ENCODE results near the gene RSBN1. TPM values are rescaled to one million over a fixed set of nuclear protein-coding genes. Genes with fewer than 3 reads are reported as not detected.

RSBN1 gene
- total and polyA plus RNA-seq, 11 donors = 2.5 to 17.8 (median 9.7) TPM

- no peaks in the 10 kb centered on the region for H3K9me3 ChIP-seq
- no peak overlapping the region for H3K27ac ChIP-seq
- DNase-seq (no peak), ATAC-seq (no peak)
- peaks cover 0 to 54% (median 32%) of the 10 kb centered on the region in 9 donors for H3K36me3 ChIP-seq
- TF ChIP-seq CTCF (IDR thresholded peaks at IDR 0.05) (no peak), POLR2A (IDR thresholded peaks at IDR 0.05) (no peak)
- peaks cover 0 to 5% (median 0%) of the 10 kb centered on the region in 12 donors for H3K4me1 ChIP-seq
- intact Hi-C loops (cut with DNase I) = no loop called here
- no peaks in the 10 kb centered on the region for H3K27me3 ChIP-seq
- H3K4me3 ChIP-seq = no peak overlapping the region
- WGBS, 4 donors = 88 to 95% (median 93%) methylated on average over 3 of the region's 3 CpGs
Measured at GRCh38 chr1:113745425-113745824, 66.9 kb downstream of the RSBN1 start.

- peaks cover 0 to 5% (median 0%) of the 10 kb centered on the region in 12 donors for H3K4me1 ChIP-seq
- ATAC-seq (no peak), DNase-seq (no peak)
- no peaks in the 10 kb centered on the region for H3K27me3 ChIP-seq
- H3K27ac ChIP-seq = no peak overlapping the region
- peaks cover 0 to 46% (median 21%) of the 10 kb centered on the region in 9 donors for H3K36me3 ChIP-seq
- 84 to 100% (median 87%) methylated on average over 1 of the region's 1 CpG for WGBS, 4 donors
- TF ChIP-seq CTCF (IDR thresholded peaks at IDR 0.05) = no peak
- TF ChIP-seq POLR2A (IDR thresholded peaks at IDR 0.05) = no peak
- no peak overlapping the region for H3K4me3 ChIP-seq
- intact Hi-C loops (cut with DNase I) = no loop called here
- H3K9me3 ChIP-seq = no peaks in the 10 kb centered on the region
Measured at GRCh38 chr1:113744114-113744513, 68.2 kb downstream of the RSBN1 start.

GRCh38 chr1:113742515-113742914, 69.8 kb downstream of the RSBN1 start:
- H3K4me1 ChIP-seq = peaks cover 0 to 5% (median 0%) of the 10 kb centered on the region in 12 donors
- ATAC-seq (no peak), DNase-seq (no peak)
- TF ChIP-seq POLR2A (IDR thresholded peaks at IDR 0.05) (no peak), CTCF (IDR thresholded peaks at IDR 0.05) (no peak)
- H3K36me3 ChIP-seq = peaks cover 0 to 48% (median 21%) of the 10 kb centered on the region in 9 donors
- intact Hi-C loops (cut with DNase I) = no loop called here
- H3K27me3 ChIP-seq = no peaks in the 10 kb centered on the region
- H3K4me3 ChIP-seq = no peak overlapping the region
- 96 to 99% (median 98%) methylated on average over 5 of the region's 5 CpGs for WGBS, 4 donors
- H3K9me3 ChIP-seq = no peaks in the 10 kb centered on the region
- no peak overlapping the region for H3K27ac ChIP-seq

GRCh38 chr1:113734357-113735055, 77.8 kb downstream of the RSBN1 start:
- Histone ChIP-seq H3K4me1 (no peaks in the 10 kb centered on the region), H3K36me3 (peaks cover 0 to 79% (median 39%) of the 10 kb centered on the region in 9 donors), H3K4me3 (no peak overlapping the region), H3K27me3 (no peaks in the 10 kb centered on the region), H3K27ac (no peak overlapping the region), H3K9me3 (no peaks in the 10 kb centered on the region)
- no peak for DNase-seq
- WGBS, 4 donors = 93 to 99% (median 95%) methylated on average over 2 of the region's 2 CpGs
- TF ChIP-seq POLR2A (IDR thresholded peaks at IDR 0.05) = no peak
- no peak for ATAC-seq
- intact Hi-C loops (cut with DNase I) = no loop called here
